ENCODE results near the gene DGLUCY.
"Not testable (repeated sequence)": the region's sequence is repeated elsewhere in the genome, so short reads cannot be mapped to it uniquely, and the experiment has no call there.

Gene DGLUCY

DNA sequence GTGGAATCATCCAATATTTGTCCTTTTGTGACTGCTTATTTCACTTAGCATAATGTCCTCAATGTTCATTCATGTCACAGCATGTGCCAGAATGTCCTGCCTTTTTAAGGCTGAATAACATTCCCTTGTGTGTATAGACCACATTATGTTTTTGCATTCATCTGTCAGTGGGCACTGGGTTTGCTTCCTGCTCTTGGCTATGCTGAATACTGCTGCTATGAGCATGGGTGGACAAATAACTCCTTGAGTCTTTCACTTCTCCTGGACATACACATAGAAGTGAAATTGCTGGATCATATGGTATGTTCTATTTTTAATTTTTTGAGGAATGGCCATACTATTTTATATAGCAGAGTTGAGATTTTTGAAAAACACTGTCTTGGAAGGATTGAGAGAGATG lies 83.8 kb downstream of the DGLUCY start:
- H3K27me3 ChIP-seq (ENCODE audit: control insufficient read depth in 2 of 2, insufficient read depth in 2 of 2, low read length in 2 of 2), result no peaks in the 10 kb centered on the region
- H3K4me3 ChIP-seq (ENCODE audit: low read length in 2 of 2), result no peak overlapping the region
- no peaks in the 10 kb centered on the region for H3K9me3 ChIP-seq (ENCODE audit: control insufficient read depth in 2 of 2, low read length in 2 of 2)
- H3K9ac ChIP-seq (ENCODE audit: low read depth in 1 of 2, low read length in 2 of 2), result no peak overlapping the region
- H3K4me1 ChIP-seq (ENCODE audit: control insufficient read depth in 2 of 2, insufficient read depth in 2 of 2, low read length in 2 of 2), result no peaks in the 10 kb centered on the region
- peaks cover 68 to 75% of the 10 kb centered on the region in 2 donors for H3K36me3 ChIP-seq (ENCODE audit: control insufficient read depth in 2 of 2, insufficient read depth in 2 of 2, low read length in 2 of 2)
- no peak overlapping the region for H3K27ac ChIP-seq (ENCODE audit: low read depth in 2 of 2, low read length in 2 of 2)

DNA sequence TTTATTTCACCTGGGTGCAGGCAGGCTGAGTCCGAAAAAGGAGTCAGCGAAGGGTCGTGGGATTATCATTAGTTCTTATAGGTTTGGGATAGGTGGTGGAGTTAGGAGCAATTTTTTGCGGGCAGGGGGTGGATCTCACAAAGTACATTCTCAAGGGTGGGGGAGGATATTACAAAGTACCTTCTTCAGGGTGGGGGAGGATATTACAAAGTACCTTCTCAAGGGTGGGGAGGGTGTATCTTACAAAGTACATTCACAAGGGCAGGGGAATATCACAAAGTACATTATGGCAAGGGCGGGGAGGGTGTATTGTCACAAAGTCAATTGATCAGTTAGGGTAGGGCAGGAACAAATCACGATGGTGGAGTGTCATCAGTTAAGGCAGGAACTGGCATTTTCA lies 86.9 kb downstream of the DGLUCY start:
- not testable (repeated sequence) for H3K27ac ChIP-seq (ENCODE audit: low read depth in 2 of 2, low read length in 2 of 2); H3K4me3 ChIP-seq (ENCODE audit: low read length in 2 of 2); H3K4me1 ChIP-seq (ENCODE audit: control insufficient read depth in 2 of 2, insufficient read depth in 2 of 2, low read length in 2 of 2); H3K9ac ChIP-seq (ENCODE audit: low read depth in 1 of 2, low read length in 2 of 2); H3K9me3 ChIP-seq (ENCODE audit: control insufficient read depth in 2 of 2, low read length in 2 of 2); H3K27me3 ChIP-seq (ENCODE audit: control insufficient read depth in 2 of 2, insufficient read depth in 2 of 2, low read length in 2 of 2)
- peaks cover 74 to 82% of the 10 kb centered on the region in 2 donors for H3K36me3 ChIP-seq (ENCODE audit: control insufficient read depth in 2 of 2, insufficient read depth in 2 of 2, low read length in 2 of 2)

DNA sequence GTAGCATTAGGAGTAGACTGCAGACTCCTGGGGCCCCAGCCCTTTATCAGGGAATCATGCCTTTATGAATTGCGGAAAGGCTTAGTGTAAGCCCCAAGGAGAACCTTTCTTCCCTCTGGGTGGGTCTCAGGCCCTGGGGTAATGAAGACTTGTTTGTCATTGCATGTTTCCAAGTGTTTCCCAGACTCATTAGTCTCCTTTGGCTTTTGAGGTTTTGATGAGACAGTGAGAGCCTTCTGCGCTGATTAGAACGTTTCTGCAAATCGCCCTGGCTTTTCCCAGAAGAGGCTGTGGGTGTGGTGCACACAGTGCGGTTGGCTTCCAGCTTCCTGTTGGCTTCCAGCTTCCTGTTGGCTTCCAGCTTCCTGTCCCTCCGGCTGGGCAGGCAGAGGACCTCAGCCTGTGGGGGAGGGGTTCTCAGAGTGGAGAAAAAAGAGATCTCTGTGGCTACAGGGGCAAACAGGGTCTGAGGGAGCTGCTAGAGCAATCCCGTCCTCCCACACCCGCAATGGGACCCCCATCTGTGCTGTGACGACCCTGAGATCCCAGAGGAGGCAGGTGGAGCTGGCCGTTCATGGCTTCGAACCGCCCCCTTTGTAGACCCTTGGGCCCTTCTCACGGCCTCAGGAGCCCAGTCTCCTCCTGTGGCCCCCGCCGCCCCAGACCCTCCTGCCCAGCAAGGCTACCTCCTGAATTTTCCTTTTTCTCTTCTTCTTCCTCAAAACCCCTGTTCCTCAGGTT lies 88.5 kb downstream of the DGLUCY start:
- H3K27me3 ChIP-seq (ENCODE audit: control insufficient read depth in 2 of 2, insufficient read depth in 2 of 2, low read length in 2 of 2), result no peaks in the 10 kb centered on the region
- H3K9ac ChIP-seq (ENCODE audit: low read depth in 1 of 2, low read length in 2 of 2), result no peak overlapping the region
- H3K9me3 ChIP-seq (ENCODE audit: control insufficient read depth in 2 of 2, low read length in 2 of 2), result no peaks in the 10 kb centered on the region
- H3K27ac ChIP-seq (ENCODE audit: low read depth in 2 of 2, low read length in 2 of 2), result no peak overlapping the region
- H3K4me3 ChIP-seq (ENCODE audit: low read length in 2 of 2), result no peak overlapping the region
- no peaks in the 10 kb centered on the region for H3K4me1 ChIP-seq (ENCODE audit: control insufficient read depth in 2 of 2, insufficient read depth in 2 of 2, low read length in 2 of 2)
- peaks cover 69 to 76% of the 10 kb centered on the region in 2 donors for H3K36me3 ChIP-seq (ENCODE audit: control insufficient read depth in 2 of 2, insufficient read depth in 2 of 2, low read length in 2 of 2)

DNA sequence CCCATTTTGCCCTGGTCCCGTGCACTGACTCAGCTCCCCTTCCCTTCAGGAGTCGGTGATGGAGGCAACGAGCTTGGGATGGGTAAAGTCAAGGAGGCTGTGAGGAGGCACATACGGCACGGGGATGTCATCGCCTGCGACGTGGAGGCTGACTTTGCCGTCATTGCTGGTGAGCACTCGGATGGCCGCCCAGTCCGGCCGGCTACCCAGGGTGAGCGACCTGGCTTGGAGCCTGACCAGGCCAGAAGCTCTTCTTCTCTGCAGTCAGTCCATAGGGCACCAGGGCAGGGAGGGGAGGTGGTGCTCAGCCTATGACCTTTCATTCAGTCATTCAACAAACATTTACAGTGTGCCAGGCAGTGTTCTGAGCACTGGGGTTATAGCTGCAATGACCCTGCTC lies 90.8 kb downstream of the DGLUCY start:
- no peak overlapping the region for H3K4me3 ChIP-seq (ENCODE audit: low read length in 2 of 2)
- H3K27me3 ChIP-seq (ENCODE audit: control insufficient read depth in 2 of 2, insufficient read depth in 2 of 2, low read length in 2 of 2), result no peaks in the 10 kb centered on the region
- no peak overlapping the region for H3K9ac ChIP-seq (ENCODE audit: low read depth in 1 of 2, low read length in 2 of 2)
- H3K9me3 ChIP-seq (ENCODE audit: control insufficient read depth in 2 of 2, low read length in 2 of 2), result no peaks in the 10 kb centered on the region
- peaks cover 56 to 72% of the 10 kb centered on the region in 2 donors for H3K36me3 ChIP-seq (ENCODE audit: control insufficient read depth in 2 of 2, insufficient read depth in 2 of 2, low read length in 2 of 2)
- no peaks in the 10 kb centered on the region for H3K4me1 ChIP-seq (ENCODE audit: control insufficient read depth in 2 of 2, insufficient read depth in 2 of 2, low read length in 2 of 2)
- H3K27ac ChIP-seq (ENCODE audit: low read depth in 2 of 2, low read length in 2 of 2), result no peak overlapping the region

DNA sequence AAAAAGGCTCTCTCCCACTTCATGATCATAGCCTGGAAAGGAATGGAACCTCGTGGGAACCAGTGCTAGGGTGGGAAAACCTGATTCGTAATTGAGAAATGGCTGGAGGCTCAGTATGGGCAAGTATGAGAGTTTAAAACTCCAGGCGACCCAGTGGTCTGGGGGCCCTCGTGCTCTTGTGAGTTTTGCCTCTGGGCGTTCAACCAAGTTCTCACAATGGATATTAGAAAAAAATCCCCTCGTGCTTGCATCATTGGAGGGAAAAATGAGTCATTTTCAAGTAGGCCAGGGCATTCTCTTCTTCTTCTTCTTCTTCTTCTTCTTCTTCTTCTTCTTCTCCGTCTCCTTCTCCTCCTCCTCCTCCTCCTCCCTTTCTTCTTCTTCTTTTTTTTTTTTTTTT lies 91.6 kb downstream of the DGLUCY start:
- no peaks in the 10 kb centered on the region for H3K4me1 ChIP-seq (ENCODE audit: control insufficient read depth in 2 of 2, insufficient read depth in 2 of 2, low read length in 2 of 2)
- H3K36me3 ChIP-seq (ENCODE audit: control insufficient read depth in 2 of 2, insufficient read depth in 2 of 2, low read length in 2 of 2), result peaks cover 49 to 71% of the 10 kb centered on the region in 2 donors
- H3K9me3 ChIP-seq (ENCODE audit: control insufficient read depth in 2 of 2, low read length in 2 of 2), result no peaks in the 10 kb centered on the region
- no peak overlapping the region for H3K27ac ChIP-seq (ENCODE audit: low read depth in 2 of 2, low read length in 2 of 2)
- no peak overlapping the region for H3K9ac ChIP-seq (ENCODE audit: low read depth in 1 of 2, low read length in 2 of 2)
- no peak overlapping the region for H3K4me3 ChIP-seq (ENCODE audit: low read length in 2 of 2)
- no peaks in the 10 kb centered on the region for H3K27me3 ChIP-seq (ENCODE audit: control insufficient read depth in 2 of 2, insufficient read depth in 2 of 2, low read length in 2 of 2)

DNA sequence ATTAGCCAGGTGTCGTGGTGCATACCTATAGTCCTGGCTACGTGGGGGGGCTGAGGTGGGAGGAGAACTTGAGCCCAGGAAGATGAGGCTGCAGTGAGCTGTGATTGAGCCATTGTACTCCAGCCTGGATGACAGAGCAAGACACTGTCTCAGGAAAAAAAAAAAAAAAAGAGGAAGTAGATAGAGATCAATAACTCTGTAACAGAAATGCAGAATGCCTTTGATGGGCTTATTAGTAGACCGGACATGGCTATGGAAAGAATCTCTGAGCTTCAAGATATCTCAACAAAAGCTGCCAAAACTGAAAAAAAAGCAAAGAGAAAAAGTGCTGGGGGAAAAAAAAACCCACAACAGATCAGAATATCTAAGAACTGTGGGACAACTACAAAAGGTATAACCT lies 93.1 kb downstream of the DGLUCY start:
- Histone ChIP-seq H3K9me3 (ENCODE audit: control insufficient read depth in 2 of 2, low read length in 2 of 2) (no peaks in the 10 kb centered on the region), H3K4me1 (ENCODE audit: control insufficient read depth in 2 of 2, insufficient read depth in 2 of 2, low read length in 2 of 2) (no peaks in the 10 kb centered on the region), H3K27ac (ENCODE audit: low read depth in 2 of 2, low read length in 2 of 2) (no peak overlapping the region), H3K4me3 (ENCODE audit: low read length in 2 of 2) (no peak overlapping the region), H3K9ac (ENCODE audit: low read depth in 1 of 2, low read length in 2 of 2) (peak overlapping the region in 1 of 2 donors; percentile 6), H3K27me3 (ENCODE audit: control insufficient read depth in 2 of 2, insufficient read depth in 2 of 2, low read length in 2 of 2) (no peaks in the 10 kb centered on the region), H3K36me3 (ENCODE audit: control insufficient read depth in 2 of 2, insufficient read depth in 2 of 2, low read length in 2 of 2) (peaks cover 50 to 66% of the 10 kb centered on the region in 2 donors)

DNA sequence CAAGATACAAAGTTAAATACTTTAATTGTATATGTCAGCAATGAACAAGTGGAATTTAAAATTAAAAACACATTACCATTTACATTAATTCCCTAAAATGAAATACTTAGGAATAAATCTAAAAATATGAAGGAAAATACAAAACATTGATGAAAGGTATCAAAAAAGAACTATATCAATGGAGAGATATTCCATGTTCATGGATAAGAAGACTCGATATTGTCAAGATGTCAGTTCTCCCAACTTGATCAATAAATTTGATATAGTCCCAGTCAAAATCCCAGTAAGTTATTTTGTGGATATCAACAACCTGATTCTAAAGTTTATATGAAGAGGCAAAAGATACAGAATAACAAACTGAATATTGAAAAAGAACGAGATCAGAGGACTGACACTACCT lies 97.1 kb downstream of the DGLUCY start:
- Histone ChIP-seq H3K36me3 (ENCODE audit: control insufficient read depth in 2 of 2, insufficient read depth in 2 of 2, low read length in 2 of 2) (peaks cover 39 to 53% of the 10 kb centered on the region in 2 donors), H3K9ac (ENCODE audit: low read depth in 1 of 2, low read length in 2 of 2) (no peak overlapping the region), H3K27ac (ENCODE audit: low read depth in 2 of 2, low read length in 2 of 2) (no peak overlapping the region), H3K4me1 (ENCODE audit: control insufficient read depth in 2 of 2, insufficient read depth in 2 of 2, low read length in 2 of 2) (no peaks in the 10 kb centered on the region), H3K4me3 (ENCODE audit: low read length in 2 of 2) (no peak overlapping the region), H3K9me3 (ENCODE audit: control insufficient read depth in 2 of 2, low read length in 2 of 2) (no peaks in the 10 kb centered on the region), H3K27me3 (ENCODE audit: control insufficient read depth in 2 of 2, insufficient read depth in 2 of 2, low read length in 2 of 2) (no peaks in the 10 kb centered on the region)

DNA sequence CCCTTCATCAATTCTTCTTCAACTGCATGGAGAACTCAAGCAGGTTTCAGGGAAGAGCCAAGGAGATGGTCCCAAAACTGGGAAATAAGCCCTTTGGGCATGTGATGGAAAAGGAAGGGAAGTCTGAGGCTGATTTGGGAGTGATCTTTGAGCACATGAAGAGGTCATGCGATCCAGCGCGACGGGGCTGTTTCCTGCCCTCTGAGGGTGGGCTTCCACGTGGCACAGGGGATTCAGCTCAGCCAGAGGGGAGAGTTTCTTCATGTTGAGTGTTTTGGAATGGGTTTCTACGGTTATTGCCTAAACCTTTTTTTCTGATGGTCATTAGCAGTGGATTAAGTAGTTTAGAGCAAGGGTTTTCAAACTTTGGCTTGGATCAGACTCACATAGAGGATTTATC lies 100.4 kb downstream of the DGLUCY start:
- H3K27me3 ChIP-seq (ENCODE audit: control insufficient read depth in 2 of 2, insufficient read depth in 2 of 2, low read length in 2 of 2), result no peaks in the 10 kb centered on the region
- H3K4me1 ChIP-seq (ENCODE audit: control insufficient read depth in 2 of 2, insufficient read depth in 2 of 2, low read length in 2 of 2), result no peaks in the 10 kb centered on the region
- no peaks in the 10 kb centered on the region for H3K9me3 ChIP-seq (ENCODE audit: control insufficient read depth in 2 of 2, low read length in 2 of 2)
- no peak overlapping the region for H3K27ac ChIP-seq (ENCODE audit: low read depth in 2 of 2, low read length in 2 of 2)
- H3K36me3 ChIP-seq (ENCODE audit: control insufficient read depth in 2 of 2, insufficient read depth in 2 of 2, low read length in 2 of 2), result peaks cover 40 to 56% of the 10 kb centered on the region in 2 donors
- no peak overlapping the region for H3K9ac ChIP-seq (ENCODE audit: low read depth in 1 of 2, low read length in 2 of 2)
- H3K4me3 ChIP-seq (ENCODE audit: low read length in 2 of 2), result no peak overlapping the region

DNA sequence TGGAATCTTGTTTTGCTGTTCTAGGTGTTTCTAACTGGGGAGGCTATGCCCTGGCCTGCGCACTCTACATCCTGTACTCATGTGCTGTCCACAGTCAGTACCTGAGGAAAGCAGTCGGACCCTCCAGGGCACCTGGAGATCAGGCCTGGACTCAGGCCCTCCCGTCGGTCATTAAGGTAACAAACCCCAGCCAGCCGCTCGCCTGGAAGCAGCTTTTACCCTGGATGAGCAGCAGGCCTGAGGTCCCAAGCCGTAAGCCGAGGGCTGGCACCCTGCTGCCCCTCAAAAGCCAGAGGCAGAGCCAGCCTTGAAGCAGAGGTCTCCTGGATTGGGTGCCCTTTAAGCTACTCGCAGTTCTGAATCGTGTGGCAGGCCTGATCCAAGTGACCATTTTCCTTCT lies 101.5 kb downstream of the DGLUCY start:
- peaks cover 43 to 52% of the 10 kb centered on the region in 2 donors for H3K36me3 ChIP-seq (ENCODE audit: control insufficient read depth in 2 of 2, insufficient read depth in 2 of 2, low read length in 2 of 2)
- no peaks in the 10 kb centered on the region for H3K9me3 ChIP-seq (ENCODE audit: control insufficient read depth in 2 of 2, low read length in 2 of 2)
- no peaks in the 10 kb centered on the region for H3K27me3 ChIP-seq (ENCODE audit: control insufficient read depth in 2 of 2, insufficient read depth in 2 of 2, low read length in 2 of 2)

DNA sequence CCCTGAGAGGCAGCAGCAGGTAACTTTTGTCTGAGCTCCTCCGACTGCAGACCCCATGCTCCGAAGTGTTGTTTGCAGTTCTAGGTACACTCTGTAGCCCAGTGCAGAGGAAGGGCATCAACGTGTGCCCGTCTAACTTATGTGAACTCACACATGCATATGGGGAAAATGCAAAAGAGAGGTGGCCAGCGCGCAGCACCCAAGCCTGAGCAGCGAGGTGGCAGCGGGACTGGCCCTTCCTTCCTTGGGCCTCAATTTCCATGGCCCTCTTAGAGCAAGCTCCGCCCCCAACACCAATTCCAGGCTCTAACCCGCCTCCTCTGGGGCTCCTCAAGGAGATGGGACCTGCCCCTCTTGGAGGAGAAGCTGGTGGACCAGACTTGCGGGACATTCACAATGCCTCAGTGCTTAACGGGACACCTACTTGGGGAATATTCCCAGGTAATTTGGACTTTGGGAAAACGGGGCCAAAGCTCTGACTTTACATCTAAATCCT lies 102.9 kb downstream of the DGLUCY start:
- Histone ChIP-seq H3K4me3 (ENCODE audit: low read length in 2 of 2) (no peak overlapping the region), H3K36me3 (ENCODE audit: control insufficient read depth in 2 of 2, insufficient read depth in 2 of 2, low read length in 2 of 2) (peaks cover 47 to 53% of the 10 kb centered on the region in 2 donors), H3K27me3 (ENCODE audit: control insufficient read depth in 2 of 2, insufficient read depth in 2 of 2, low read length in 2 of 2) (no peaks in the 10 kb centered on the region), H3K9me3 (ENCODE audit: control insufficient read depth in 2 of 2, low read length in 2 of 2) (no peaks in the 10 kb centered on the region), H3K27ac (ENCODE audit: low read depth in 2 of 2, low read length in 2 of 2) (no peak overlapping the region), H3K9ac (ENCODE audit: low read depth in 1 of 2, low read length in 2 of 2) (no peak overlapping the region), H3K4me1 (ENCODE audit: control insufficient read depth in 2 of 2, insufficient read depth in 2 of 2, low read length in 2 of 2) (peaks cover 0 to 2% of the 10 kb centered on the region in 2 donors)

More for the DNA sequence above, 101.5 kb downstream of the DGLUCY start:
- H3K4me1 ChIP-seq (ENCODE audit: control insufficient read depth in 2 of 2, insufficient read depth in 2 of 2, low read length in 2 of 2), result peaks cover 0 to 2% of the 10 kb centered on the region in 2 donors
- no peak overlapping the region for H3K4me3 ChIP-seq (ENCODE audit: low read length in 2 of 2)
- H3K9ac ChIP-seq (ENCODE audit: low read depth in 1 of 2, low read length in 2 of 2), result no peak overlapping the region
- no peak overlapping the region for H3K27ac ChIP-seq (ENCODE audit: low read depth in 2 of 2, low read length in 2 of 2)

Measured in mucosa of rectum (tissue), 2 donors.